Cardiac fibroblast (primary cell): Measurements from ENCODE around the gene TSPEAR.

Experiments used
- DNase-seq, 2 donors: peaks; one replicate each; pipeline versions ENCODE4 v3.0.0 to v3.0.0-alpha.2; 2010; ENCODE audit warnings: low read depth in 2 of 2
- H3K4me3 ChIP-seq, 2 donors: replicated peaks in 1 of 2; 1 replicate in 1 of 2; 2 replicates in 1 of 2; pipeline ENCODE4 v1.5.1; 2011; ENCODE audit warnings: low read depth in 2 of 2, low read length in 2 of 2, mild to moderate bottlenecking in 2 of 2, moderate library complexity in 1 of 2
- TF ChIP-seq, protein P1 (sequence below): IDR thresholded peaks from one replicate; pipeline ENCODE4 v1.5.1; 2011; ENCODE audit warnings: low read depth, mild to moderate bottlenecking, low read length, inconsistent platforms

TSPEAR gene

DNA sequence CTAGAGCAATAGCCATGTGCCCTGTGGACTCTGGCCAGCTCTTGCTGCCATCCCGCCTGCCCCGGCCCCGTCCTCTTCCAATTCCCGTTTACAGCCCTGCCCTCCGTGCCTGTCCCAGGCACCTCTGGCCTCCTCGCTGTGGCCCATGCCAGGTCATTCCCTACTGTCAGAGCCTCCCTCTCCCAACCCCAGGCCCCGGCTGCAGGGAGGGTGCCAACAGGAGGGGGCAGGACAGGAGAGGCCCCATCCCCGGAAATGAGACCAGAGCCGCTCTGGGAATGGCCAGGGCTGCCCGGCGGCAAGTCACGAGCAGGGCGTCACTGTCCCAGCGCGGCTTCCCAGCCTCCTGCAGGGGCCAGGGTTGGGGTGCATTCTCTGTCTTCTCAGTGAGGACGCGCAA lies 23.5 kb upstream of the TSPEAR start:
- no peak for DNase-seq
- TF ChIP-seq, protein P1, sequence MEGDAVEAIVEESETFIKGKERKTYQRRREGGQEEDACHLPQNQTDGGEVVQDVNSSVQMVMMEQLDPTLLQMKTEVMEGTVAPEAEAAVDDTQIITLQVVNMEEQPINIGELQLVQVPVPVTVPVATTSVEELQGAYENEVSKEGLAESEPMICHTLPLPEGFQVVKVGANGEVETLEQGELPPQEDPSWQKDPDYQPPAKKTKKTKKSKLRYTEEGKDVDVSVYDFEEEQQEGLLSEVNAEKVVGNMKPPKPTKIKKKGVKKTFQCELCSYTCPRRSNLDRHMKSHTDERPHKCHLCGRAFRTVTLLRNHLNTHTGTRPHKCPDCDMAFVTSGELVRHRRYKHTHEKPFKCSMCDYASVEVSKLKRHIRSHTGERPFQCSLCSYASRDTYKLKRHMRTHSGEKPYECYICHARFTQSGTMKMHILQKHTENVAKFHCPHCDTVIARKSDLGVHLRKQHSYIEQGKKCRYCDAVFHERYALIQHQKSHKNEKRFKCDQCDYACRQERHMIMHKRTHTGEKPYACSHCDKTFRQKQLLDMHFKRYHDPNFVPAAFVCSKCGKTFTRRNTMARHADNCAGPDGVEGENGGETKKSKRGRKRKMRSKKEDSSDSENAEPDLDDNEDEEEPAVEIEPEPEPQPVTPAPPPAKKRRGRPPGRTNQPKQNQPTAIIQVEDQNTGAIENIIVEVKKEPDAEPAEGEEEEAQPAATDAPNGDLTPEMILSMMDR, result no peak
- H3K4me3 ChIP-seq, result no peak overlapping the region

DNA sequence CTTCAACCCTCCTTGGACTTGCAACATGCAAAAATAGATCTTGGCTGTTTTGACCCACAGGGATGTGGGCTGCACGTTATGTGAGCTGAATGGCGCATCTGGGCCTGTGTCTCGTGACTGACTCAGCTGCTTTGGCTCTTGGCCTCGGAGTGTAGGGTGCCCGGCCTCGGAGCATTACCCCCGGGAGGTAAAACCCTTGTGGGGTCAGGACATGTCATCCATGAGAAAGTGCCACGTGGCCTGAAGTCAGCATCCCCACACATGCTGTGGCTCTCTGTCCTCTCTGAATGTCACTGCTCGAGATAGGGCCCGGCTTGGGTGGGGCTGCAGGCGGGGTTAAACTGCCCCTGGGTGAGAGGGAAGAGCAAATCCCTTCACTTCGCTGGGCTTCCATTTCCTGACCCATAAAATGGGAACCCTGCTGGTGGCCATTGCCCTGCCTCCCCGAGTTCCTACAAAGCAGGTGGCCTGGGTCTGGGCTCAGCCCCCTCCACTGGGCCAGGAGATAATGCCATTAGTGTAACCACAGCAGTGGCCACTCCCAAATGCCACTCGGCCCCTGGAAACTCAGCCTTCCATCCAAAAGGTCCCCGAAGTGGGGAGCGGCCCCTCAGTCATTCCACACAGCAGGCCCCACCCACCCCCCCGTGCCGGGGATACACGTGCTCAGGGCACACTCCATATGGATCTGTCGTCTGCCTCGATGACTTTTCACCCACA lies 22.8 kb upstream of the TSPEAR start:
- TF ChIP-seq, protein P1, result no peak
- no peak for DNase-seq
- no peak overlapping the region for H3K4me3 ChIP-seq

DNA sequence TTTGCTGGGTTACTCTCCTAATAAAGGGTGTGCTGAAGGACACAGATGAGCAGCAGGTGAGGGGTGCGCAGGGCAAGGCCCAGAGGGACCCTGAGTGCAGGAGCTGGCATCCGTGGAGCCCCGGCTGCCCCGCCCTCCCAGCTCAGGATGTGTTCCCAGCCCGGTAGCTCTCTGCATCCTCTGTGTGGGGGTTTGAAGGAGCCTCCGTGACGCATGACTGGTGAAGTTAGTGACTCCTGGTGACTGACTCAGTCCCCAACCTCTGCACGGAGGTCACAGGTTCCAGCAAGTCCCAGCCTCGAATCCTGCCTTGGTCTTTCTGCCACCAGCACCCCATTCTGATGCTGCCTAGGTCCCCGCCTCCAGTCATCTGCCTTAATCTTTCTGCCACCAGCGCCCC lies 21.6 kb upstream of the TSPEAR start:
- DNase-seq, result no peak
- no peak overlapping the region for H3K4me3 ChIP-seq
- TF ChIP-seq, protein P1, result no peak

DNA sequence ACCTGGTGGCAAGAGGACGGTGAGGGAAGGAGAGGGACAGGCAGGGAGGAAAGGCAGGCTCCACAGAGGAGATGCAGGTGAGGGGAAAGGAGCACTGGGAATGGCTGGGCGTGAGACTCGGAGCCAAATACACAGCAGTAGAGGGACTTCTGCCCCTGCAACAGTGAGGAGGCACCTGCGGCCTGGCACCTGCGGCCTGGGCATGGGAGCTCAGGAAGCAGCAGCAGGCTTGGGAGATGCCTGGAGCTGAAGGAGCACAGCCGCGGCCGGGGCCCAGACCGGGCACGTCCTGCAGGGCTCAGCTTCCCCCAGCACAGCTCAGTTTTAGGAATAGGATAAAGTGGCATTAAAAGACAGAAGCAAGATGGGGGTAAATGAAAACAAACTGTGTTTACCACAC lies 20.9 kb upstream of the TSPEAR start:
- TF ChIP-seq, protein P1, result no peak
- DNase-seq, result no peak

DNA sequence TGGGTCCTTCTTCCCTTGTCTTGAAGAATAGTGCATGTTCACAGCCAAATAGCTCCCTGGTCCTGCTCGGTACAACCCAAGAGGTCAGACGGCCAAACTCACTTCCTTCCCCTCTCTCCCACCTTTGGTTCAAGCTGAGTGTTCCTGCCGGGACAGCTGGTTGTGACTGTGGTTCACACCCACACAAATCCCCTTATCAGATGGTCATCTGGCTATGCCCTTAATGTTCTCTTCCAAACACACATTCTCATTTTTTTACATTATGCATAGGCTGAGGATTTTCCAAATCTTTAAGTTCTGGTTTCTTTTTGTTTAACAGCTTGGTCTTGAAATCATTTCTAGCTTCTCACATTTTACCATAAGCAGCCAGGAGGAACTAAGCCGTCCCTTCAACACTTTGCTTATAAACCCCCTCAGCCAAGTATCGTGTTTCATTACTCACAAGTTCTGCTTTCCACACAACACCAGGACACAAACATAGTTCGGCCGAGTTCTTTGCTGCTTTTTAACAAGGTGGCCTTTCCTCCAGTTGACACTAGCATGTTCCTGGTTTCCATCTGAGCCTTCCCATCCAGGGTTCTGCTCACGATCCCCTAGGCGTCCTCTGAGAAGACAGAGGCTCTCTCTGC lies 19.7 kb upstream of the TSPEAR start:
- no peak overlapping the region for H3K4me3 ChIP-seq
- DNase-seq, result no peak
- TF ChIP-seq, protein P1, result no peak

More for the DNA sequence above, 20.9 kb upstream of the TSPEAR start:
- no peak overlapping the region for H3K4me3 ChIP-seq

DNA sequence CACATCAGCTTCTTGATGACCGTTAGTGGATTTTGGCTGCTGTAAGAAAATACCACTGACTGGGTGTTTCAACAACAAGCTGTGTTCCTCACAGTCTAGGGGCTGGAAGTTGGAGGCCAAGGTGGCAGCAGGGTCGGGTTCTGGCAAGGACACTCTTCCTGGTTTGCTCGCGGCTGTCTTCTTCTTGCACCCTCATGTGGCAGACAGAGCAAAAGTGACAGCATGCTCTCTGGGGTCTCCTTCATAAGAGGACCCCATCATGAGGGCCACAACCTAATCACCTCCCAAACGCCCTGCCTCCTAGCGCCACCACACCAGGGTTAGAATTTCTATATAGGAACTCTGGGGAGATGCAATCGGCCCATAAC lies 18.6 kb upstream of the TSPEAR start:
- TF ChIP-seq, protein P1, result no peak
- no peak overlapping the region for H3K4me3 ChIP-seq
- DNase-seq, result no peak
